GM13976 (cell line): ENCODE data around the gene TRIM33.

Source experiments
- DNase-seq: peaks from one replicate; pipeline ENCODE4 v3.0.0; 2012; ENCODE audit warnings: low spot score
- in situ Hi-C: fragments of 300-500 bp; cut with MboI; formaldehyde crosslinking; loops from one replicate; pipeline ENCODE4 v1.12.0; 2022; ENCODE audit warnings: low sequenced_read_pairs, mixed read lengths, inconsistent platforms; ENCODE audit not compliant: unreplicated experiment
- TF ChIP-seq, protein P1 (sequence below): IDR thresholded peaks from 2 replicates; pipeline ENCODE4 v1.5.1; 2012; ENCODE audit warnings: borderline replicate concordance, mild to moderate bottlenecking; ENCODE audit not compliant: insufficient read depth; ENCODE audit errors: extremely low read depth, missing control alignments, control extremely low read depth

The TRIM33 gene

DNA sequence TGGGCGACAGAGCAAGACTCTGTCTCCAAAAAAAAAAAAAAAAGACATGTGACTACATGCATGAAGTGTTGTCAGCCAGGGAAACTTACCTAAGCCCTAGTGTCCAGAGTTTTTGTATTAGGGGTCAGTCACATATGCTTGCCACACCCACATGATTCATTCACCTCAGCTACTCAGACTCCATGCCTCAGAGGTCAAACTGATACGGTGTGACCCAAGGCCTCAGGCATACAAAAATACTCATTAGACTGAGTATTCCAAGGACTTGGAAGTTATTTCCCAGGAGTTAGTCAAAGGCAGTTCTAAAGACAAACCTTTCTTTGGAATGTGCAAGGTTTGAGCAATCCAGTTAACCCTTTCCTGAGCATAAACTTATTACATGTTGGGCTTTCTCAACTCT lies 6.3 kb upstream of the TRIM33 start:
- in situ Hi-C loops: no loop called here
- no peak for DNase-seq
- TF ChIP-seq, protein P1, sequence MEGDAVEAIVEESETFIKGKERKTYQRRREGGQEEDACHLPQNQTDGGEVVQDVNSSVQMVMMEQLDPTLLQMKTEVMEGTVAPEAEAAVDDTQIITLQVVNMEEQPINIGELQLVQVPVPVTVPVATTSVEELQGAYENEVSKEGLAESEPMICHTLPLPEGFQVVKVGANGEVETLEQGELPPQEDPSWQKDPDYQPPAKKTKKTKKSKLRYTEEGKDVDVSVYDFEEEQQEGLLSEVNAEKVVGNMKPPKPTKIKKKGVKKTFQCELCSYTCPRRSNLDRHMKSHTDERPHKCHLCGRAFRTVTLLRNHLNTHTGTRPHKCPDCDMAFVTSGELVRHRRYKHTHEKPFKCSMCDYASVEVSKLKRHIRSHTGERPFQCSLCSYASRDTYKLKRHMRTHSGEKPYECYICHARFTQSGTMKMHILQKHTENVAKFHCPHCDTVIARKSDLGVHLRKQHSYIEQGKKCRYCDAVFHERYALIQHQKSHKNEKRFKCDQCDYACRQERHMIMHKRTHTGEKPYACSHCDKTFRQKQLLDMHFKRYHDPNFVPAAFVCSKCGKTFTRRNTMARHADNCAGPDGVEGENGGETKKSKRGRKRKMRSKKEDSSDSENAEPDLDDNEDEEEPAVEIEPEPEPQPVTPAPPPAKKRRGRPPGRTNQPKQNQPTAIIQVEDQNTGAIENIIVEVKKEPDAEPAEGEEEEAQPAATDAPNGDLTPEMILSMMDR: no peak

DNA sequence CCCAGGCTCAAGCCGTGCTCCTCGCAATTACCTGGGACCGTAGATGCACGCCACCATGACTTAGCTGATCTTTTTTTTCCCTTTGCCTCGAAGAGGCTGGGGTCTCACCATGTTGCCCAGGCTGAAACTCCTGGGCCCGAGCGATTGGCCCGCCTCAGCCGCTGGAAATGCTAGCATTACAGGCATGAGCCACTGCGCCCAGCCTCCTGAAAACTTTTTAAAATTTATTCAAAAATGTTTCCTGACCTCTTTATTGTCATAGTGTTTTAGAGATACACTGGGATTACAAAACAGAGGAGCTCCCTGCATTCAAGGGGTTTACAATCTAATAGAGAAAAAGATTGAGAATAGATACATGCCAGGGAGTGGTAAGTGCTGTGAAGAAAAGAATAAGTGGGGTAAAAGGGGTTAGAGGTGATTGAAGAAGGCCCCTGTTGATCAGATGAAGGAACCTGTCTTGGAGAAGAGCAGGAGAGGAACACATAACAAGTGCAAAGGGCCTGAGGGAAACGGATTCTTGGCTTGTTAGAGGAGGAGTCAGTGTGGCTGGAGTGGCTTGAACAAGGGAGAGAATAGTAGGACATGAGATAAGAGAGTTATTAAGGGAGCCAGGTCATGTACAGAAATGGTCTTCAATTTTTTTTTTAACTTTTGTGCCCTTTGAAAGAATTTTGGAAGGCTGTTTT lies 1.7 kb upstream of the TRIM33 start:
- in situ Hi-C loops: no loop called here
- DNase-seq: no peak
- TF ChIP-seq, protein P1: no peak

DNA sequence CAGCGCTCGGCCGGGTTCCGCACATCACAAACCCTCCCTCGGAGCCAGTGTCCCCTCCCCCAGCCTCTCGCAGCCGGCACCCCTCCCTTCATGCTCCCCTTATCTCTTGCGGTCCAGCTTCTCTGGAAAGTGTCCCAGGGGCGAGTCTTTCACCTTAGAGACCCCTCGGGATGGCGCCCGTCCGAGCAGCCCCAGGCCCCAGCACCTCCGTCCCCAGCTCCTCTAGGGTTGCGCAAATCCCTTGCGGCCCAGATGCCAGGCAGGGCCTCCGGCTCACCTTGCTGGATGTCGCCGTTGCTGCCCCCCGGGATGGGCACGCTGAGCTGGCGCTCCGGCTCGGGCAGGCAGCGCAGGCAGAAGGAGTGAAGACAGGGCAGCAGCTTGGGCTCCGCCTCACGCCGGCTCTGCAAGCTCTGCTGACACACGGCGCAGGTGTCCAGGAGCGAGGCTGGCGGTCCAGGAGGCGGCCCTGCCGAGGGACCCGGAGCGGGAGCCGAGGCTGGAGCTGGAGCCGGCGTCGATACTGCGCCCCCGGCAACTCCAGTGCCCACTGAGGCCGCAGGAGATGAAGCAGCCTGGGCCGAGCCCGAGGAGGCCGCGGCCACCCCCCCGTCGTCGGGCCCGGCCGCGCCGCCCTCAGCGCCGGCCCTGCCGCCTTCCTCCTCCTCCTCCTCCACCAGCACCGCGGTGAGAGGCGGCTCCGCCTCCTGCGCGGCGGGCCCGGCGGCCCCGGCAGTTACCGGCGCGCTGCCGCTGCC lies 550 bp downstream of the TRIM33 start:
- in situ Hi-C loops: no loop called here
- DNase-seq: no peak
- TF ChIP-seq, protein P1: no peak

DNA sequence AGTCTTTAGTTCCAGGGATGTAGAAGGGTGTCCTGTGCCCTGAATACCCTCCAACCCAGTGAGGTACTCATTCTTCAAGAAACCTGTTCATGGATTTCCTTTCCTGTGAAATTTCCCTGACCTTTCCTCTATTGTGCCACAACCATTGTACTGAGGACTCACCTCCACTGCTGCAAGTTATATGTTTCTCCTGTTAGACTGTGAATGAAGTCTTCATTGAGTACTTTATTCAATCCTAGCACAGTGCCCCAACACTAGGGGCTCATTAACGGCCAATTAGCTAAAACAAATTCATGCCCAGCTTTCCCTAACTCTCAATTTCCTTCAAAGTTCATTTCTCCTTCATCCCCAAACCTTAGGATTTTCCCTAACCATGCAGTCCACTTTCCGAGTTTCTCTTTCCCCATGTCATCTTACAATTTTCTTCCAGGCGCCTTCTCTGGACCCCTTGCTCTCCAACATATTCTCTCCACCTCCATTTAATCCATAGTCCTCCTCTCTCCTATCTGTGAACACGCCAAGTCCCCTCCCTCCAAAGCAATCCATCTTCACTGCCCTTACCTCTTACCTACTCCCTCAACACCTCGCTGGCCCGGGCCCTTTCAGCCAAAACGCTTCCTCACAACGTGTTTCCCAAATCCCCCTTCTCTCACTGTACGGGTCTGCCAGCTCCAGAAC lies 1.3 kb downstream of the TRIM33 start:
- TF ChIP-seq, protein P1: no peak
- DNase-seq: no peak
- in situ Hi-C loops: no loop called here

DNA sequence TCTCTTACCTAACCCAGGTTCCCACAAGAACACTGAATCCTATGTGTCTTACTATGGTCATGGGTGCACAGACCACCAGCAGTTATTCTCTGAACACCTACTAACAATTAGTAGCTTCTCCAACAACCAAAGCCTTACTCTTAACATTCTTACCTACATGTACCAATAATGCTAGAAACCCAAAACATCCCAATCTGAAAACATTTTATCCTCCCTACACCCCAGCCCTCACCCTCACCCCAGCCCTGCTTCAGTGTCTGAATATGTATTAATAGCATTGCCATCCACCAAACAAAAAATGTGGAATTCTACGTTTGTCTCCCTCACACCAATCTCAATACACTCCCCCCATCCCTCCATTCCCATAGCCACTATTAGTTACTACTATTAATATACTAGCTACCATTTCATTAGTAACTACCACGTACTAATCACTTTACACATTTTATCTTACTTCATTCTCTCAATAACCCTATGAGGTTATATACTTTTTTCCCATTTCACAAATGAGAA lies 2.6 kb downstream of the TRIM33 start:
- TF ChIP-seq, protein P1: no peak
- in situ Hi-C loops: no loop called here
- DNase-seq: no peak

DNA sequence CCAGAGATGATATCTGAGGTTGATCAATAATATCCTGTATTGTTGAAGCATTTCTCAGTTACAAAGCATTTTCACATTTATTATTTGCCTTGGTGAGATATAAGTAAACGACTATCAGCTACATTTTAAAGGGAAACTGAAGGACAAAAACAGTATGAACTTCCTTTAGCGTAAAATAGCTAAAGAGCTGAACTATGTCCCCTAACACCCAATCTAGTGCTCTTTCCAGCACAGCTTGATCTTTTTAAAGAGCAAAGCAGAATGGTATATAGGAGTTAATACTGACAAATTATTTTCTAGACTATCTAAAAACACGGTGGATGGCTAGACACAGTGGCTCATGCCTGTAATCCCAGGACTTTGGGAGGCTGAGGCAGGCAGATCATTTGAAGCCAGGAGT lies 3.5 kb downstream of the TRIM33 start:
- DNase-seq: no peak
- in situ Hi-C loops: no loop called here
- TF ChIP-seq, protein P1: no peak
